Neural cell (in vitro differentiated cells): ENCODE results near the gene ZNF385D. TPM values are rescaled to one million over a fixed set of nuclear protein-coding genes. Genes with fewer than 3 reads are reported as not detected.

Experiments
- H2AFZ ChIP-seq: fragments of 200-600, 300-800 bp; sonication (generic), shearing (Covaris generic); 2 replicates; pipeline ENCODE4 v1.6.0; 2014; ENCODE audit warnings: low read depth, mild to moderate bottlenecking, antibody characterized with exemption, low read length, moderate library complexity
- H3F3A ChIP-seq: fragments of 200-600 bp; shearing (Covaris generic); 2 replicates; pipeline ENCODE4 v1.6.1; 2016; ENCODE audit warnings: mild to moderate bottlenecking, moderate library complexity, mixed read lengths, antibody characterized with exemption, low read length; ENCODE audit not compliant: insufficient read depth, poor library complexity, severe bottlenecking
- H3K27ac ChIP-seq: fragments of 200-600, 300-800 bp; sonication (generic), shearing (Covaris generic); 2 replicates; pipeline ENCODE4 v1.5.1; 2014; ENCODE audit warnings: mild to moderate bottlenecking, low read length, moderate library complexity
- H3K27me3 ChIP-seq: fragments of 300-800, 200-600 bp; sonication (generic), shearing (Covaris generic); 2 replicates; pipeline ENCODE4 v1.6.0; 2014; ENCODE audit warnings: mild to moderate bottlenecking, low read depth, low read length, moderate library complexity; ENCODE audit not compliant: insufficient read depth
- H3K36me3 ChIP-seq: fragments of 300-800, 200-600 bp; sonication (generic), shearing (Covaris generic); 2 replicates; pipeline ENCODE4 v1.5.1; 2014; ENCODE audit warnings: mild to moderate bottlenecking, antibody characterized with exemption, low read length, moderate library complexity; ENCODE audit not compliant: insufficient read depth
- H3K4me2 ChIP-seq: fragments of 300-800, 200-600 bp; sonication (generic), shearing (Covaris generic); 2 replicates; pipeline ENCODE4 v1.6.0; 2014; ENCODE audit warnings: mild to moderate bottlenecking, low read length
- H3K4me3 ChIP-seq: fragments of 300-800, 200-600 bp; sonication (generic), shearing (Covaris generic); 2 replicates; pipeline ENCODE4 v1.5.1; 2014; ENCODE audit warnings: mild to moderate bottlenecking, low read length, moderate library complexity
- H3K79me2 ChIP-seq: fragments of 200-600 bp; shearing (Covaris generic); replicated peaks from 2 replicates; pipeline ENCODE4 v1.6.0; 2014; ENCODE audit warnings: mild to moderate bottlenecking, low read length, moderate library complexity; ENCODE audit not compliant: insufficient read depth
- H3K9ac ChIP-seq: fragments of 300-800, 200-600 bp; sonication (generic), shearing (Covaris generic); 2 replicates; pipeline ENCODE4 v1.6.1; 2016; ENCODE audit warnings: mild to moderate bottlenecking, low read length, mixed read lengths
- H3K9me2 ChIP-seq: fragments of 200-600 bp; shearing (Covaris generic); 2 replicates; pipeline ENCODE4 v1.6.1; 2016; ENCODE audit warnings: mild to moderate bottlenecking, low read length, mixed read lengths; ENCODE audit not compliant: insufficient read depth
- H3K9me3 ChIP-seq: fragments of 200-600, 300-800 bp; sonication (generic), shearing (Covaris generic); 2 replicates; pipeline ENCODE4 v1.6.1; 2016; ENCODE audit warnings: mild to moderate bottlenecking, mixed run types, low read length, moderate library complexity, mixed read lengths
- H4K20me1 ChIP-seq: fragments of 200-600 bp; shearing (Covaris generic); 2 replicates; pipeline ENCODE4 v1.6.1; 2016; ENCODE audit warnings: mild to moderate bottlenecking, mixed run types; ENCODE audit not compliant: insufficient read depth
- CTCF ChIP-seq: fragments of 450-650 bp; IDR thresholded peaks from 2 replicates; pipeline ENCODE4 v1.5.1; 2014; ENCODE audit warnings: antibody characterized with exemption, mild to moderate bottlenecking, moderate library complexity; ENCODE audit not compliant: poor library complexity, severe bottlenecking
- EP300 ChIP-seq: fragments of 450-650 bp; conservative IDR thresholded peaks from 2 replicates; pipeline ENCODE4 v1.6.1; 2014; ENCODE audit warnings: antibody characterized with exemption, mild to moderate bottlenecking, moderate library complexity; ENCODE audit not compliant: poor library complexity, severe bottlenecking
- EZH2 ChIP-seq: fragments of 200-600, 300-800 bp; shearing (Covaris generic), sonication (generic); IDR thresholded peaks from 2 replicates; pipeline ENCODE4 v1.6.1; 2014; ENCODE audit warnings: antibody characterized with exemption, low read length, borderline replicate concordance, mild to moderate bottlenecking; ENCODE audit not compliant: insufficient read depth, poor library complexity, severe bottlenecking
- MXI1 ChIP-seq: fragments of 450-650 bp; conservative IDR thresholded peaks from 2 replicates; pipeline ENCODE4 v1.6.1; 2014; ENCODE audit warnings: antibody characterized with exemption, mild to moderate bottlenecking; ENCODE audit not compliant: poor library complexity, severe bottlenecking
- POLR2AphosphoS5 ChIP-seq: IDR thresholded peaks from 2 replicates; pipeline ENCODE4 v1.6.1; 2012
- RAD21 ChIP-seq: fragments of 450-650 bp; conservative IDR thresholded peaks from 2 replicates; pipeline ENCODE4 v1.6.1; 2014; ENCODE audit warnings: antibody characterized with exemption, mild to moderate bottlenecking, moderate library complexity
- REST ChIP-seq: IDR thresholded peaks from 2 replicates; pipeline ENCODE4 v1.6.1; 2012; ENCODE audit warnings: borderline replicate concordance
- SMC3 ChIP-seq: fragments of 450-650 bp; conservative IDR thresholded peaks from 2 replicates; pipeline ENCODE4 v1.6.1; 2014; ENCODE audit warnings: antibody characterized with exemption, mild to moderate bottlenecking, moderate library complexity; ENCODE audit not compliant: poor library complexity
- TAF1 ChIP-seq: IDR thresholded peaks from 2 replicates; pipeline ENCODE4 v1.6.1; 2012; ENCODE audit warnings: low read depth
- polyA plus RNA-seq: library from polyadenylated mRNA; depleted of rRNA; stranded (reverse); fragments of >200 nt; gene quantifications from 2 replicates; pipeline ENCODE4 v1.2.3, GENCODE V29; 2014

ZNF385D gene
- polyA plus RNA-seq, 1 donor from 2014 or later: 3.4 TPM

GRCh38 chr3:21722768-21723167 is 28.2 kb downstream of the ZNF385D start:
- H3K9me2 ChIP-seq: no peaks in the 10 kb centered on the region
- no peaks in the 10 kb centered on the region for H3K27me3 ChIP-seq
- H3K27ac ChIP-seq: no peak overlapping the region
- H3K79me2 ChIP-seq: no peaks in the 10 kb centered on the region
- H3K36me3 ChIP-seq: no peaks in the 10 kb centered on the region
- TF ChIP-seq CTCF (no peak), EP300 (no peak), SMC3 (no peak), REST (no peak), TAF1 (no peak), RAD21 (no peak), EZH2 (no peak), MXI1 (no peak), POLR2AphosphoS5 (no peak)
- no peaks in the 10 kb centered on the region for H4K20me1 ChIP-seq
- H2AFZ ChIP-seq: no peak overlapping the region
- H3K4me3 ChIP-seq: no peak overlapping the region
- no peaks in the 10 kb centered on the region for H3F3A ChIP-seq
- H3K9ac ChIP-seq: no peak overlapping the region
- no peaks in the 10 kb centered on the region for H3K9me3 ChIP-seq
- no peak overlapping the region for H3K4me2 ChIP-seq

GRCh38 chr3:21722301-21722700 is 28.7 kb downstream of the ZNF385D start:
- Histone ChIP-seq H4K20me1 (no peaks in the 10 kb centered on the region), H3K79me2 (no peaks in the 10 kb centered on the region), H3K27ac (no peak overlapping the region), H3K9me3 (no peaks in the 10 kb centered on the region), H3K36me3 (no peaks in the 10 kb centered on the region), H2AFZ (no peak overlapping the region), H3K9ac (no peak overlapping the region), H3F3A (no peaks in the 10 kb centered on the region), H3K27me3 (no peaks in the 10 kb centered on the region), H3K9me2 (no peaks in the 10 kb centered on the region), H3K4me3 (no peak overlapping the region), H3K4me2 (no peak overlapping the region)
- TF ChIP-seq CTCF (no peak), RAD21 (no peak), SMC3 (no peak)
